K562 (cell line): ENCODE data around the gene PDZRN3. TPM values are rescaled to one million over a fixed set of nuclear protein-coding genes. Genes with fewer than 3 reads are reported as not detected.

Experiments
- ATAC-seq: fragments of 200-7000 bp; cut with Tn5 transposase; 3 replicates; pipeline ENCODE4 v1.9.1; 2020; ENCODE audit warnings: moderate library complexity
- BruUV-seq: library from RNA; stranded (reverse); fragments of 400-500 nt; replicated peaks from 2 replicates; lab custom pipeline; 2021; lab: Mats Ljungman, UMichigan
- CTCF ChIA-PET: fragments of 300-600 bp; formaldehyde crosslinking; extraction: SDS; loops from one replicate; lab custom pipeline; 2021; ENCODE audit warnings: low intra/inter-chr PET ratio; lab: Yijun Ruan, JAX
- POLR2A ChIA-PET: fragments of 300-600, 350-650 bp; sonication (Branson Sonifier 250); formaldehyde crosslinking; extraction: SDS; loops from one replicate; lab custom pipeline; 2021; ENCODE audit warnings: antibody characterized with exemption, inconsistent platforms; lab: Yijun Ruan, JAX
- DNase-seq, 4 experiments: peaks; one replicate each; pipeline versions ENCODE4 v3.0.0 to v3.0.0-alpha.2; 2011 to 2018; ENCODE audit warnings: low spot score in 3 of 4, mixed read lengths in 3 of 4; ENCODE audit errors: extremely low read depth in 1 of 4
- FAIRE-seq: peaks from 2 replicates; lab custom pipeline; 2011; peaks lifted over from hg19 to GRCh38; lab: Jason Lieb, UNC
- H2AFZ ChIP-seq: 2 replicates; pipeline ENCODE4 v1.6.0; 2011; ENCODE audit warnings: low read depth, low read length, control low read depth, inconsistent platforms
- H3K27ac ChIP-seq: fragments of 200-600 bp; 3 replicates; pipeline ENCODE4 v1.8.0; 2011; ENCODE audit warnings: low read depth, mild to moderate bottlenecking, control low read depth, inconsistent platforms, low read length, moderate library complexity, mixed read lengths; ENCODE audit errors: extremely low read depth
- H3K27me3 ChIP-seq, 2 experiments: fragments of 300-600 bp in 1 of 2; 2 replicates in 1 of 2; 3 replicates in 1 of 2; pipeline versions ENCODE4 v1.6.0 to v1.8.0; 2011; ENCODE audit warnings: inconsistent platforms in 2 of 2, low read length in 2 of 2, mild to moderate bottlenecking in 1 of 2, mixed read lengths in 1 of 2, moderate library complexity in 1 of 2; ENCODE audit not compliant: control insufficient read depth in 2 of 2, insufficient read depth in 2 of 2
- H3K36me3 ChIP-seq: fragments of 300-600 bp; 3 replicates; pipeline ENCODE4 v1.8.0; 2011; ENCODE audit warnings: mild to moderate bottlenecking, low read length, inconsistent platforms; ENCODE audit not compliant: control insufficient read depth, insufficient read depth
- H3K4me1 ChIP-seq, 2 experiments: fragments of 200-600 bp in 1 of 2; replicated peaks in 1 of 2; 2 replicates in 1 of 2; 3 replicates in 1 of 2; pipeline versions ENCODE4 v1.5.1 to v1.8.0; 2011; ENCODE audit warnings: inconsistent platforms in 2 of 2, low read length in 2 of 2, mild to moderate bottlenecking in 1 of 2, mixed read lengths in 1 of 2, moderate library complexity in 1 of 2; ENCODE audit not compliant: control insufficient read depth in 2 of 2, insufficient read depth in 2 of 2
- H3K4me2 ChIP-seq: 2 replicates; pipeline ENCODE4 v1.6.1; 2011; ENCODE audit warnings: low read length, control low read depth, inconsistent platforms, mixed read lengths; ENCODE audit not compliant: insufficient read depth
- H3K4me3 ChIP-seq: fragments of 200-600 bp; sonication (generic), shearing (Covaris generic); 2 replicates; pipeline ENCODE4 v1.5.1; 2016; ENCODE audit warnings: control low read depth, inconsistent platforms
- H3K79me2 ChIP-seq: fragments of 200-600 bp; 3 replicates; pipeline ENCODE4 v1.8.0; 2011; ENCODE audit warnings: low read length, inconsistent platforms; ENCODE audit not compliant: control insufficient read depth, insufficient read depth
- H3K9ac ChIP-seq, 2 experiments: 2 replicates each; pipeline versions ENCODE4 v1.6.0 to v1.6.1; 2011; ENCODE audit warnings: low read depth in 2 of 2, low read length in 2 of 2, control low read depth in 1 of 2, inconsistent platforms in 1 of 2, mild to moderate bottlenecking in 1 of 2, mixed read lengths in 1 of 2; ENCODE audit not compliant: insufficient read depth in 1 of 2
- H3K9me1 ChIP-seq: one replicate; pipeline ENCODE4 v1.6.0; 2011; ENCODE audit warnings: inconsistent platforms, mild to moderate bottlenecking, low read length, moderate library complexity; ENCODE audit not compliant: control insufficient read depth, insufficient read depth
- H3K9me3 ChIP-seq: replicated peaks from 2 replicates; pipeline ENCODE4 v1.5.1; 2011; ENCODE audit warnings: low read depth, low read length, inconsistent platforms; ENCODE audit not compliant: control insufficient read depth, insufficient read depth
- H4K20me1 ChIP-seq: replicated peaks from 2 replicates; pipeline ENCODE4 v1.6.1; 2011; ENCODE audit warnings: low read length, inconsistent platforms, mixed read lengths; ENCODE audit not compliant: control insufficient read depth, insufficient read depth
- BCOR ChIP-seq: fragments of 450-650 bp; IDR thresholded peaks from 2 replicates; pipeline ENCODE4 v1.6.1; 2016
- BRF1 ChIP-seq: IDR thresholded peaks from 3 replicates; pipeline ENCODE4 v1.6.1; 2011; ENCODE audit warnings: borderline replicate concordance, mild to moderate bottlenecking; ENCODE audit not compliant: insufficient read length; ENCODE audit errors: extremely low read depth
- CCNT2 ChIP-seq: IDR thresholded peaks from 2 replicates; pipeline ENCODE4 v1.6.1; 2011; ENCODE audit warnings: borderline replicate concordance, low read depth, mild to moderate bottlenecking, moderate library complexity, mixed read lengths, low read length; ENCODE audit not compliant: insufficient read length; ENCODE audit errors: extremely low read depth
- CTBP1 ChIP-seq: fragments of 450-650 bp; IDR thresholded peaks from 2 replicates; pipeline ENCODE4 v1.6.1; 2016; ENCODE audit warnings: borderline replicate concordance
- ELF4 ChIP-seq: fragments of 450-650 bp; formaldehyde crosslinking; IDR thresholded peaks from 2 replicates; pipeline ENCODE4 v1.4.0; 2022; ENCODE audit warnings: missing genetic modification characterization
- PYGO2 ChIP-seq: fragments of 450-650 bp; IDR thresholded peaks from 2 replicates; pipeline ENCODE4 v1.6.1; 2016; ENCODE audit warnings: mild to moderate bottlenecking, missing genetic modification characterization, moderate library complexity, missing compliant biosample characterization
- RNF2 ChIP-seq: sonication (generic); IDR thresholded peaks from 2 replicates; pipeline ENCODE4 v1.6.1; 2016
- SMAD1 ChIP-seq: fragments of 150-350 bp; IDR thresholded peaks from 2 replicates; pipeline ENCODE4 v1.6.1; 2014; ENCODE audit warnings: low read length, low read depth; ENCODE audit not compliant: partially characterized antibody
- SOX6 ChIP-seq: fragments of 450-650 bp; IDR thresholded peaks from 2 replicates; pipeline ENCODE4 v1.6.1; 2014; ENCODE audit warnings: mild to moderate bottlenecking
- TEAD4 ChIP-seq, 2 experiments: sonication (generic) in 1 of 2; formaldehyde crosslinking in 1 of 2; IDR thresholded peaks; 2 replicates each; pipeline versions ENCODE4 v1.6.1 to v1.8.0; 2012 to 2022; ENCODE audit warnings: borderline replicate concordance in 1 of 2, inconsistent platforms in 1 of 2, low read length in 1 of 2, mild to moderate bottlenecking in 1 of 2, missing genetic modification reagents in 1 of 2
- ZC3H4 ChIP-seq: sonication (generic); formaldehyde crosslinking; IDR thresholded peaks from 2 replicates; pipeline ENCODE4 v1.9.0; 2021; ENCODE audit warnings: missing genetic modification reagents, borderline replicate concordance
- WGBS: fragments of 100-300 bp; shearing (Covaris generic); methylation state at CpG from one replicate; pipeline ENCODE4 v1.1.6; 2016; ENCODE audit warnings: low coverage, mixed read lengths; ENCODE audit not compliant: insufficient coverage; ENCODE audit errors: missing lambda C conversion rate; 5-methylcytosine and 5-hydroxymethylcytosine counted together
- in situ Hi-C: fragments of 300-500 bp; cut with MboI; formaldehyde crosslinking; loops from 4 replicates; pipeline ENCODE4 v1.15.0; 2018; ENCODE audit warnings: inconsistent platforms, mixed read lengths
- intact Hi-C: fragments of 100-400 bp; cut with micrococcal nuclease; formaldehyde crosslinking; loops from 2 replicates; pipeline ENCODE4 v1.14.2; 2022
- polyA plus RNA-seq, 8 experiments: library from polyadenylated mRNA; depleted of rRNA in 4 of 8; stranded (reverse) in 5 of 8; unstranded in 3 of 8; fragments of >200 nt; fragmentation: Nextera tagmentation in 2 of 8; fragmentation: Illumina TruSeq in 1 of 8; extraction: Ambion mirVana in 2 of 8; extraction: Trizol in 1 of 8; gene quantifications; 2 replicates each; pipeline versions ENCODE4 v1.2.1 to v1.2.3, GENCODE V29; 2011 to 2014; ENCODE audit warnings: inconsistent platforms in 1 of 8, missing spikeins in 1 of 8
- total RNA-seq, 7 experiments: library from RNA; depleted of rRNA in 6 of 7; stranded (reverse); fragments of >200 nt in 6 of 7; fragmentation: Illumina TruSeq in 2 of 7; extraction: Trizol in 2 of 7; gene quantifications; 2 replicates each; pipeline versions ENCODE4 v1.2.1 to v1.2.3, GENCODE V29; 2011 to 2021; ENCODE audit warnings: low replicate concordance in 1 of 7
- TF ChIP-seq, protein P1 (sequence below): fragments of 250-450 bp; sonication (Bioruptor Pico); IDR thresholded peaks from 2 replicates; pipeline ENCODE4 v1.5.0; 2022; ENCODE audit warnings: mild to moderate bottlenecking
- TF ChIP-seq, protein P2 (sequence below): sonication (generic); formaldehyde crosslinking; IDR thresholded peaks from 2 replicates; pipeline ENCODE4 v1.8.0; 2022; ENCODE audit warnings: mild to moderate bottlenecking, missing genetic modification reagents
- TF ChIP-seq, protein P3 (sequence below), 2 experiments: fragments of 200-800 bp in 1 of 2; sonication (Bioruptor generic) in 1 of 2; sonication (generic) in 1 of 2; formaldehyde crosslinking in 1 of 2; IDR thresholded peaks in 1 of 2; conservative IDR thresholded peaks in 1 of 2; 2 replicates each; pipeline versions ENCODE4 v1.5.0 to v1.6.1; 2016 to 2020; ENCODE audit warnings: missing compliant biosample characterization in 1 of 2, missing genetic modification characterization in 1 of 2, missing genetic modification reagents in 1 of 2
- TF ChIP-seq, protein P4 (sequence below): fragments of 250-450 bp; sonication (Bioruptor Pico); IDR thresholded peaks from 2 replicates; pipeline ENCODE4 v1.8.0; 2021; ENCODE audit warnings: mild to moderate bottlenecking, moderate library complexity

PDZRN3 gene
- total and polyA plus RNA-seq, 9 of the 15 experiments (the other 6 are each of a cell fraction or from before 2014, with no cell fraction given) = 0.16 TPM; not detected in 8

DNA sequence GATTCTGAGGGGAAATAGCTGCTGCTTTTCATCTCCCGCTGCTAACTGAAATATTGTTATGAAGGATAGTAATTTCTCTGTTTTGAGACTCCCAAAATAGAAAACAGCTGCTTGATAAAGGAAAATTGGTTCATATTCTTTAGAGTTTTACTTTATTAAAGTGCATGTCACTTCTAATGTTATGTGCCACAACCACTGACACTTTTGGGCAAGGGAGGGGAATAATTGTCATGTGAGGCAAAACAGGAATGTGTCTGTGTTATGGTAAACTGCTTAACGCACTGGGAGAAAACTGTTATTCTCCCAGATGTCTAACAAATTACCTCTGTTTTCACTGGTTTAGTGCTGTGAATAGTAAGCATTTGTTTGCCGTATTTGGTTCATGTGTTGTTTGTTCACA, 201.6 kb downstream of the PDZRN3 start (continued):
- TF ChIP-seq SMAD1 = no peak
- no peak for TF ChIP-seq ZC3H4 (CRISPR knock-in tag)
- TF ChIP-seq, protein P1, sequence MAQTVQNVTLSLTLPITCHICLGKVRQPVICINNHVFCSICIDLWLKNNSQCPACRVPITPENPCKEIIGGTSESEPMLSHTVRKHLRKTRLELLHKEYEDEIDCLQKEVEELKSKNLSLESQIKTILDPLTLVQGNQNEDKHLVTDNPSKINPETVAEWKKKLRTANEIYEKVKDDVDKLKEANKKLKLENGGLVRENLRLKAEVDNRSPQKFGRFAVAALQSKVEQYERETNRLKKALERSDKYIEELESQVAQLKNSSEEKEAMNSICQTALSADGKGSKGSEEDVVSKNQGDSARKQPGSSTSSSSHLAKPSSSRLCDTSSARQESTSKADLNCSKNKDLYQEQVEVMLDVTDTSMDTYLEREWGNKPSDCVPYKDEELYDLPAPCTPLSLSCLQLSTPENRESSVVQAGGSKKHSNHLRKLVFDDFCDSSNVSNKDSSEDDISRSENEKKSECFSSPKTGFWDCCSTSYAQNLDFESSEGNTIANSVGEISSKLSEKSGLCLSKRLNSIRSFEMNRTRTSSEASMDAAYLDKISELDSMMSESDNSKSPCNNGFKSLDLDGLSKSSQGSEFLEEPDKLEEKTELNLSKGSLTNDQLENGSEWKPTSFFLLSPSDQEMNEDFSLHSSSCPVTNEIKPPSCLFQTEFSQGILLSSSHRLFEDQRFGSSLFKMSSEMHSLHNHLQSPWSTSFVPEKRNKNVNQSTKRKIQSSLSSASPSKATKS = no peak
- no peak for TF ChIP-seq RNF2
- no peak for TF ChIP-seq BCOR
- TF ChIP-seq SOX6 = no peak
- TF ChIP-seq TEAD4 (IDR thresholded peaks at IDR 0.05; ENCODE audit: low read length) = no peak
- TF ChIP-seq TEAD4 (CRISPR knock-in tag; IDR thresholded peaks at IDR 0.05; ENCODE audit: borderline replicate concordance) = no peak
- no peak for TF ChIP-seq CCNT2

DNA sequence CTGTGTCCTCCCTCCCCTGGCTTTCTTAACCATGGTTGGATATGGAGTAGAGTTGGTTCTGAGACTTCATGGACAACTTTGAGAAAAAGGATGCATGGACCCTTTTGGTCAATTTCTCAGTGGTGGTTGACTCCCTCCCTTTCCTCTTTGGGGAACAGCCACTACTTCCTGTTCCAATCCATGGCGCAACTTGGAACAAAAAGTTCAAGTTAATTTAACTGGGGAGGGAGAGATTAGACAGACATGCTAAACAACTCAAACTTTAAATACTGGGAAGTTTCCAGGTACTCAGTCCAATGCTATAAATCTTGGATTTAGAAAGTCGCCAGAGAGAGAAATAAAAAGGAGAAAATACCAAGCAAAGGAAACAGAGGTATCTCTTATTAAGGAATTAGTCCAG, 202.2 kb downstream of the PDZRN3 start:
- Histone ChIP-seq H2AFZ (no peak overlapping the region), H3K4me2 (no peak overlapping the region), H3K27me3 (no peaks in the 10 kb centered on the region), H3K27ac (no peak overlapping the region), H3K9me1 (no peaks in the 10 kb centered on the region), H3K79me2 (no peaks in the 10 kb centered on the region), H3K4me1 (no peaks in the 10 kb centered on the region), H3K4me3 (no peak overlapping the region), H3K9ac (no peak overlapping the region), H4K20me1 (no peaks in the 10 kb centered on the region), H3K36me3 (no peaks in the 10 kb centered on the region), H3K9me3 (no peaks in the 10 kb centered on the region)
- BruUV-seq = no TSS peak
- WGBS = 0% methylated on average over 2 of the region's 2 CpGs
- no peak for ATAC-seq
- CTCF ChIA-PET = no interaction called here
- POLR2A ChIA-PET = no interaction called here
- in situ Hi-C loops = no loop called here
- no peak for DNase-seq
- intact Hi-C loops = no loop called here
- no peak for FAIRE-seq
- TF ChIP-seq ELF4 (CRISPR knock-in tag) = no peak
- TF ChIP-seq BRF1 = no peak
- TF ChIP-seq, protein P2, sequence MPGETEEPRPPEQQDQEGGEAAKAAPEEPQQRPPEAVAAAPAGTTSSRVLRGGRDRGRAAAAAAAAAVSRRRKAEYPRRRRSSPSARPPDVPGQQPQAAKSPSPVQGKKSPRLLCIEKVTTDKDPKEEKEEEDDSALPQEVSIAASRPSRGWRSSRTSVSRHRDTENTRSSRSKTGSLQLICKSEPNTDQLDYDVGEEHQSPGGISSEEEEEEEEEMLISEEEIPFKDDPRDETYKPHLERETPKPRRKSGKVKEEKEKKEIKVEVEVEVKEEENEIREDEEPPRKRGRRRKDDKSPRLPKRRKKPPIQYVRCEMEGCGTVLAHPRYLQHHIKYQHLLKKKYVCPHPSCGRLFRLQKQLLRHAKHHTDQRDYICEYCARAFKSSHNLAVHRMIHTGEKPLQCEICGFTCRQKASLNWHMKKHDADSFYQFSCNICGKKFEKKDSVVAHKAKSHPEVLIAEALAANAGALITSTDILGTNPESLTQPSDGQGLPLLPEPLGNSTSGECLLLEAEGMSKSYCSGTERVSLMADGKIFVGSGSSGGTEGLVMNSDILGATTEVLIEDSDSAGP (CRISPR knock-in tag) = no peak
- TF ChIP-seq CTBP1 = no peak
- TF ChIP-seq, protein P3, sequence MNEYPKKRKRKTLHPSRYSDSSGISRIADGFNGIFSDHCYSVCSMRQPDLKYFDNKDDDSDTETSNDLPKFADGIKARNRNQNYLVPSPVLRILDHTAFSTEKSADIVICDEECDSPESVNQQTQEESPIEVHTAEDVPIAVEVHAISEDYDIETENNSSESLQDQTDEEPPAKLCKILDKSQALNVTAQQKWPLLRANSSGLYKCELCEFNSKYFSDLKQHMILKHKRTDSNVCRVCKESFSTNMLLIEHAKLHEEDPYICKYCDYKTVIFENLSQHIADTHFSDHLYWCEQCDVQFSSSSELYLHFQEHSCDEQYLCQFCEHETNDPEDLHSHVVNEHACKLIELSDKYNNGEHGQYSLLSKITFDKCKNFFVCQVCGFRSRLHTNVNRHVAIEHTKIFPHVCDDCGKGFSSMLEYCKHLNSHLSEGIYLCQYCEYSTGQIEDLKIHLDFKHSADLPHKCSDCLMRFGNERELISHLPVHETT (CRISPR knock-in tag; conservative IDR thresholded peaks at IDR 0.05 in 1 of 2, IDR thresholded peaks at IDR 0.05 in 1 of 2) = no peak
- TF ChIP-seq PYGO2 (tag) = no peak
- TF ChIP-seq, protein P4, sequence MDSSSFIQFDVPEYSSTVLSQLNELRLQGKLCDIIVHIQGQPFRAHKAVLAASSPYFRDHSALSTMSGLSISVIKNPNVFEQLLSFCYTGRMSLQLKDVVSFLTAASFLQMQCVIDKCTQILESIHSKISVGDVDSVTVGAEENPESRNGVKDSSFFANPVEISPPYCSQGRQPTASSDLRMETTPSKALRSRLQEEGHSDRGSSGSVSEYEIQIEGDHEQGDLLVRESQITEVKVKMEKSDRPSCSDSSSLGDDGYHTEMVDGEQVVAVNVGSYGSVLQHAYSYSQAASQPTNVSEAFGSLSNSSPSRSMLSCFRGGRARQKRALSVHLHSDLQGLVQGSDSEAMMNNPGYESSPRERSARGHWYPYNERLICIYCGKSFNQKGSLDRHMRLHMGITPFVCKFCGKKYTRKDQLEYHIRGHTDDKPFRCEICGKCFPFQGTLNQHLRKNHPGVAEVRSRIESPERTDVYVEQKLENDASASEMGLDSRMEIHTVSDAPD (CRISPR knock-in tag) = no peak
